ENCODE data around the gene SMU1.
"Not testable (repeated sequence)": the region's sequence is repeated elsewhere in the genome, so short reads cannot be mapped to it uniquely, and the experiment has no call there.

The SMU1 gene

GRCh38 chr9:33013962-33014664 is 62.4 kb downstream of the SMU1 start:
- DNase-seq (ENCODE audit: low read depth), result no peak

DNA sequence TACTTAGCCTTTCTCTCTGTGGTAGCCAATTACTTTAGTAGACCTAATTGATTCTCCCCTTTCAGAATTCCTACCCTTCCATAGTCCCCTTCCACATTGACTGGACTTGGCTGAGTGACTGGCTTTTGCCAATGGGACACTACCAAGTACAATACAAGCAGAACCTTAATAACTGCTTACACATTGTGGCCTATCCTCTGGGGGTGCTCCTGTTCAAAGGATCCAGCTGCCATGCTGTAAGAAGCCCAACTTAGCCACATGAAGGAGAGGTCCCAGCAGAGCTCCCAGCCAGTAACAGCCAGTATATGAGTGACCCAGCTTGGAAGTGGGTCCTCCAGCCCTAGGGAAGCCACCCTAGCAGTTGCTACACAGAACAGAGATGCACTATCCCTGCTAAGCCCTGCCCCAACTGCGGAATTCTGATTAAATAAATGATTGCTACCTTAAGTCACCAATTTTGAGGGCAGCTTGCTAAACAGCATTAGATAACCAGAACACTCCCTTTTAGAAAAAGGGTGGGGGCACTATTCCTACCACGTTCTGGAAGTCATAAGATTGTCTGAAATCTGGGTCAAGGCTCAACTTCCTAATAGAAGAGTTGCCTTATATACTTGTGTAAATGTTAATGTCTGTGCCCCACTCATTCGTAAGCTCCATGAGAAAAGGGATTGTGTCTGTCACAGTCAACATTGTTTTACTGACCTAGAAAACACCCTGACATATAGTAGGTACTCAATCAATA is 64.0 kb downstream of the SMU1 start:
- no peak for DNase-seq (ENCODE audit: low read depth)

GRCh38 chr9:33011831-33012230 is 64.6 kb downstream of the SMU1 start:
- DNase-seq (ENCODE audit: low read depth), result no peak

GRCh38 chr9:33007755-33008154 is 68.7 kb downstream of the SMU1 start:
- no peak for DNase-seq (ENCODE audit: low read depth)

- not testable (repeated sequence) for DNase-seq (ENCODE audit: low read depth)
These were observed 71.1 kb downstream of the SMU1 start for GRCh38 chr9:33005335-33005734.

DNA sequence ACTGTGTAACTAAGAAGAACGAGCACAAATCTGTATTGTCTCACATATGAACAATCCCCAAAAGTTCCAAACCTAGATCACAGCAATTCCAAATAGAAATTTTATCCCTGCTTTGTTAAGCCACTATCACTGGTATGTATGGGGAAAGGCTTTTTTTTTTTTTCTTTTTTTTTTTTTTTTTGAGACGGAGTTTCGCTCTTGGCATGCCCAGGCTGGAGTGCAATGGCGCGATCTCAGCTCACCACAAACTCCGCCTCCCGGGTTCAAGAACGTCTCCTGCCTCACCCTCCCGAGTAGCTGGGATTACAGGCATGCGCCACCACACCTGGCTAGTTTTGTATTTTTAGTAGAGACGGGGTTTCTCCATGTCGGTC is 75.8 kb downstream of the SMU1 start:
- DNase-seq (ENCODE audit: low read depth), result peak; percentile 23

GRCh38 chr9:32992595-32993238 is 83.8 kb downstream of the SMU1 start:
- DNase-seq (ENCODE audit: low read depth), result peak; percentile 60

DNA sequence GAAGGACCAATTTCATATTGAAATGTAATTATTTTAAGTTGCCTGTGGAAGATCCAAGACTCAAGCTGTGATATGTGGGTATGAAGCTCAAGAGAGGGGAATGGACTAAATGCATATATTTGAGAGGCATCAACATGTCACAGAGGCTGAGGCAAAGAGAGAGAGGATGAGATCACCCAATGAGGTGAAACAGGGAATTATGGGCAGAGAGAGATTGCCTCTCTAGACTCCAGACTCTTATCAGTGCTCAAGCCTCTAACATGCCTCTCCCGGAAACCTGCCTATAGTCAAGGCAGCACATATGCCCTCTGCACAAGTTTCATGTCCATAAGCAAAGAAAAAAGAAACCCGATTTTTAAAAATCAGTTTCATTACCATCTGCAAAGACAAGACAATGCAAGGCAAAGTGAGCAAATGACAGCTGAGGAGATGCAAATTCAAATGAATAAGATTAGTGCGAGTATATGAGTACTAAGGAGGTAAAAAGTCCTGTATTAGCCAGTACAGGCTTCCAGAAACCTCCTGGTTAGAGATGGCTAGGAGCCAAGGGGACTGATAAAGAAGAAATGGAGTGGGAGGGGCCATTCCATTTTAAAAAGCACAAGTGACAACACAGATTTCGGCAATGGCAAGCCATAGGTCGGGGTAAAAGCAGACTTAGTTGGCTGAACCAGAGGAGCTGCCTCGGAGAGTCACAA is 84.4 kb downstream of the SMU1 start:
- DNase-seq (ENCODE audit: low read depth), result no peak
